Measurements from ENCODE around the gene POLR1D.

GRCh38 chr13:27593267-27593666, 28.4 kb upstream of the POLR1D start:
- TF ChIP-seq GABPA (IDR thresholded peaks at IDR 0.05; ENCODE audit: low read depth), result no peak
- TF ChIP-seq CTCF (IDR thresholded peaks at IDR 0.05; ENCODE audit: insufficient read depth, low read length), result no peak
- TF ChIP-seq, protein P1, sequence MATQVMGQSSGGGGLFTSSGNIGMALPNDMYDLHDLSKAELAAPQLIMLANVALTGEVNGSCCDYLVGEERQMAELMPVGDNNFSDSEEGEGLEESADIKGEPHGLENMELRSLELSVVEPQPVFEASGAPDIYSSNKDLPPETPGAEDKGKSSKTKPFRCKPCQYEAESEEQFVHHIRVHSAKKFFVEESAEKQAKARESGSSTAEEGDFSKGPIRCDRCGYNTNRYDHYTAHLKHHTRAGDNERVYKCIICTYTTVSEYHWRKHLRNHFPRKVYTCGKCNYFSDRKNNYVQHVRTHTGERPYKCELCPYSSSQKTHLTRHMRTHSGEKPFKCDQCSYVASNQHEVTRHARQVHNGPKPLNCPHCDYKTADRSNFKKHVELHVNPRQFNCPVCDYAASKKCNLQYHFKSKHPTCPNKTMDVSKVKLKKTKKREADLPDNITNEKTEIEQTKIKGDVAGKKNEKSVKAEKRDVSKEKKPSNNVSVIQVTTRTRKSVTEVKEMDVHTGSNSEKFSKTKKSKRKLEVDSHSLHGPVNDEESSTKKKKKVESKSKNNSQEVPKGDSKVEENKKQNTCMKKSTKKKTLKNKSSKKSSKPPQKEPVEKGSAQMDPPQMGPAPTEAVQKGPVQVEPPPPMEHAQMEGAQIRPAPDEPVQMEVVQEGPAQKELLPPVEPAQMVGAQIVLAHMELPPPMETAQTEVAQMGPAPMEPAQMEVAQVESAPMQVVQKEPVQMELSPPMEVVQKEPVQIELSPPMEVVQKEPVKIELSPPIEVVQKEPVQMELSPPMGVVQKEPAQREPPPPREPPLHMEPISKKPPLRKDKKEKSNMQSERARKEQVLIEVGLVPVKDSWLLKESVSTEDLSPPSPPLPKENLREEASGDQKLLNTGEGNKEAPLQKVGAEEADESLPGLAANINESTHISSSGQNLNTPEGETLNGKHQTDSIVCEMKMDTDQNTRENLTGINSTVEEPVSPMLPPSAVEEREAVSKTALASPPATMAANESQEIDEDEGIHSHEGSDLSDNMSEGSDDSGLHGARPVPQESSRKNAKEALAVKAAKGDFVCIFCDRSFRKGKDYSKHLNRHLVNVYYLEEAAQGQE (IDR thresholded peaks at IDR 0.05; ENCODE audit: insufficient replicate concordance, low read depth), result no peak
- no peak for TF ChIP-seq POLR2AphosphoS5 (IDR thresholded peaks at IDR 0.05; ENCODE audit: low read depth)
- TF ChIP-seq SPI1 (IDR thresholded peaks at IDR 0.05; ENCODE audit: borderline replicate concordance, low read depth), result no peak
